ENCODE data around the gene CECR2.

GRCh38 chr22:17581056-17581455, 211.8 kb downstream of the CECR2 start:
- no peak for TF ChIP-seq POLR2AphosphoS5 (IDR thresholded peaks at IDR 0.05; ENCODE audit: low read depth, low read length)
- no peak for TF ChIP-seq POLR2A (IDR thresholded peaks at IDR 0.05; ENCODE audit: low read depth, low read length)
- no peak for TF ChIP-seq TAF1 (IDR thresholded peaks at IDR 0.05; ENCODE audit: low read depth, low read length)
- no peak for TF ChIP-seq SPI1 (IDR thresholded peaks at IDR 0.05; ENCODE audit: low read depth, low read length)
- TF ChIP-seq POU2F2 (IDR thresholded peaks at IDR 0.05; ENCODE audit: low read depth, low read length): no peak
